ENCODE data around the gene TAB3.

GRCh38 chrX:30887288-30887687 is 1.8 kb downstream of the TAB3 start:
- TF ChIP-seq POLR2A (IDR thresholded peaks at IDR 0.05) (no peak), CTCF (IDR thresholded peaks at IDR 0.05) (no peak)
